CMK (cell line): ENCODE results near the gene ANKRD66.
"Not testable (repeated sequence)": the region's sequence is repeated elsewhere in the genome, so short reads cannot be mapped to it uniquely, and the experiment has no call there.

Experiments used
- DNase-seq: peaks from one replicate; pipeline ENCODE4 v3.0.0-alpha.2; 2010; ENCODE audit warnings: low read depth

ANKRD66 gene

DNA sequence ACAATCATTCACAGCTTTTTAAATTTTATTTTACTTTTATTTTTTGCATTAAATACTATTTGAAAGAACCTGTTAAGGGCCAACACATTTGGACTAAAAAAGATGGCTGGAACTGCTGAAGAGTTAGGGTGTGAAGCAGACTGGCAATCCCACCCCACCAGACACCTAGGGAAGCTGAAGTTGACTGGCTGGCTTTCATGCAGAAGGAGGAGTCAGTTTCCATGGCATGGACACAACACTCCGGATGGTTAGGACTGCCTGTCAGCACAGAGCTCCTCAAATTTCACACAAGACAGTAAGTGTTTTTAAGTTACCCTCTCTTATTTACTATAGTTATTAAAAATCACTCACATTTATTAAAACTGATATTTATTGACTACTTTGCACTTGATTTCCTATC, at the start of gene ANKRD66:
Gene ANKRD66 (plus strand): TSS at position 238 of the 400 bp plus-strand sequence. CDS start 5,016 bp downstream, outside the sequence.
- DNase-seq: no peak

GRCh38 chr6:46699970-46700369, 46.8 kb upstream of the ANKRD66 start:
- DNase-seq: no peak

DNA sequence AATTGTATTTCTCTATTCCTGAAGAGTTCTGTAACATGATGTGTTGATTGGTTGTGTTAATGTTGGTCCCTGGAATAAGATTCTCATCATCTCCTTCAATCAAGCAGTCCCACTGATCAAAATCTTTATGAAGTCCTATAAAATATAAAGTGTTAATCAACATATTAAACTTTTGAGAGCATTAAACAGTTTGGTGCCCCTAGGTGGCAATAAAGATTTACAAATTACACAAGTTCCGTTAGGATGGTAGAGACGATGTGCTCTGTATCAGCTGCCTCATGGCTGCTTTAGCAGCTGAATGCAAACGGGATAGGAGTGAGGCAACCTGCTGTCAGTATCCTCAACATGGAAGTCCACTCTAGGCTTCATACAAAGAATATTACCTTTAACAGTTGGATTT, 42.2 kb upstream of the ANKRD66 start:
- no peak for DNase-seq

GRCh38 chr6:46706464-46706863, 40.3 kb upstream of the ANKRD66 start:
- no peak for DNase-seq

DNA sequence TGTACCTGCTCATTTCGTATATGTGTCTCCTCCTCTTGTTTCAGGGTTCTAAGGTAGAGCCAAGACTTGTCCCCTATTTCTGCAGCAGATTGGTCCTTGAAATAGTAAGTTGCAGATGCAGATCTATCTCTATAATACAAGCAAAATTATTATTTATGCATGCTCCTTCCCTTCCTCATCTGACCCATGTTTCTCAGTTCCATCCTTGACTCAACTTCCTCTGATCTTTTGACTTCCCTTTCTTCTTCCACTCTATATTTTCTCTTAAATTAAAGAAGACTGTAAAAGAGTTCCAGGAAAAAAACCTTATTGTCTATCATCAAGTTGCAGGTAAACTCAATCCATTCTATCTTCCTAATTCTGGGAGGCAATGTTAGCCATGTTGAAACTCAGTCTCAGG, 35.2 kb upstream of the ANKRD66 start:
- no peak for DNase-seq

DNA sequence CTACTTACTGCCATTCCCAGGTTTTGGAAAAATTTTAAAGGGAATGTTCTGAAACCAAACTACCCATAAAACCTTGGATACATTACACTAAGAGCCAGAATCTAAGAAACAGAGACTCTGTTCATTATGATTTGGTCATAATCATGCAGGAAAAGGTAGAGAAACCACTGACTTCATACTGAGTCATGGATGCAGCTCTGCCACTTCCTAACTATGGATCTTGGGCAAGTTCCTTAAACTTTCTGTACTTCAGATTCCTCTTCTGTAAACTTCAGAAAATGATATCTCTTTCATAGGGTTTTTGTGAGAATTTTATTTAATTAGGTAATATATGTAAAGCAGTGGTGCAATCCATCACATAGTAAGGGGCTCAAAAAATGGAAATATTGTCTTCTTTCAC, 31.6 kb upstream of the ANKRD66 start:
- DNase-seq: no peak

- no peak for DNase-seq
These were observed 27.6 kb upstream of the ANKRD66 start for GRCh38 chr6:46719099-46719498.

GRCh38 chr6:46720401-46720800, 26.3 kb upstream of the ANKRD66 start:
- DNase-seq: no peak

- no peak for DNase-seq
These were observed 16.9 kb upstream of the ANKRD66 start for GRCh38 chr6:46729787-46730326.

DNA sequence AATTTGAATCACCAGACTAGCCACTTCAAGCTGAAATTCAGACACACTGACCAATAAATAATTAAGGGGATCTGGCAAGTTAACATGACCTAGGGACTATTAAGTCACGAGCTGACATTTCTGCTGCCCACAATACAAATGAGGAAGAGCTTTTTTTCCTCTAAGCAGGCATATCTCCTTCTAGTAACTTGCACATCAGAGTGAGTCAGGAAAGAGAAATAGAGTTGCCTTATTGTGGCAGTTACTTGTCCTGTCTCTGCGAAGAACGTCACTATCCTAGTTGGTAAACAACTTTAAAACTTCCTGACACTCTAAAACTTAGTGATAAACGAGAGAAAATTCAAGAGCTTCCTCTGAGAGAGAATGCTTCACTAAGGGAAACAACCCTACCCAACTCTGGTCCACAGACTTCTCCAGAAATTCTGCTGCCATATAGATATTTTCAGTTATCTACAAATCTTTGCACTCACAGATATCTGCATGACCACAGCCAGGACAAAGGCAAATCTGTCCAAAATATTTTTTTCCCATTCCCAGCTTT, 15.7 kb upstream of the ANKRD66 start:
- DNase-seq: no peak

DNA sequence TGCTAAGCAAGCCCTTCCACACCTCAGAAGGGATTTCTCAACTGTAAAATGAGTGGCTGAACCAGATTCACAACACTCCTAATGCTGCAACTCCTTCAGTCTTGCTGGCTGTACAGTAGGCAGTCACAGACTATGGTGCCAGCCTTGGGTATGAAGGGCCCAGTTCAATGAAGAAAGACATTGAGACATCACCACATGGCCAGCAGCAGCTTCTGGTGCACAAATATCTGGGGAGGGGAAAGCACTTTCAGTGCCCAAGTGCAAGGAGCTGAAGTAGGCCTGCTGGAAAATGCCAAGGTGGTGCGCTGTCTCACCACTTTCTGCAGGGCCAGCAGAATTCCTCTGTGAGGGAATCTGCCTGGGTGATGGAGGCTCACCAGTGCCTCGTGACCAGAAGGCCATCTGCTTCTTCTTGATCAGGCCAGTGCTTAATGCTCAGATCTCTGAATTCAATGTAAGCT, 13.4 kb upstream of the ANKRD66 start:
- DNase-seq: no peak

DNA sequence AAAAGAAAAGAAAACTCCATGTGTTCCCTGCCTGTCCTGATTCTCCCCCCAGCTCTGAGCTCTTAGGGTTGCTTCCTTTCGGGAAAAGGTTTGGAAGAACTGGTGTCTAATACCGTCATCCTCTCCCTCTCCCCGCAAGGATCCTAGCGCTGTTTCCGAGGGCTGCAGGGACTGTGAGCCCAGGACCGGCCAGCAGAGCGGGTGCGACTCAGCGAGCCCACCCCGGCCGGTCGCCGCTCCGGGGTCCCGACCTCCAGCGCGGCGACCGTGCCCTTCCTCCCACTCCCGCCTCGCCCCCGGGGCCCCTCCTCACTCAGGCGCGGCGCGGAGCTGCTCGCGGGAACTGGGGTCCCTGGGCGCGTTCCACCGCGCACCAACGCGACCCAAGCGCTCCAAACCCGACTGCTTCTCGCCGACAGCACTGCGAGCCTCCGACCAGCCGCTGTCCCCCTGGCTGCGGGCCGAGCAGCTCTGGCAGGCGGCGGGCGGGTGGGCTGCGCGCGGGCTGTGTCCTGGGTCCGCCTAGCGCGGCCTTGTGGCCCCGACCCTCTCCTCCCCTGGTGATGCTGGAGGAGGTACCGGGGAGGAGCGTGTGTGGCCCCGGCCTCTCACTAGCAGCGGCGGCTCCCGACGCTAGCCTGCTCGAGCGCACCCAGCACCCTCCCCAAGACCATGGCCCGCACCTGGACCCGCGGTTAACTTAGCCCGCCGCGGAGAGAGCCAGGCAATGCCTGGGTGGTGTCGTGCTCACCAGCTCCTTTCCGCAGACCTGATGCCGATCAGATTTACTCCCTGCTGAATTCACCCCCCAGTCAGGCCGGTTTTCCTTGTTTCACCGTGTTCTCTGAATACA, 11.6 kb upstream of the ANKRD66 start, which contains the start of gene PLA2G7:
Gene PLA2G7 (minus strand): TSS at position 509 of the 853 bp plus-strand sequence. CDS start 12,484 bp downstream, outside the sequence.
- no peak for DNase-seq

DNA sequence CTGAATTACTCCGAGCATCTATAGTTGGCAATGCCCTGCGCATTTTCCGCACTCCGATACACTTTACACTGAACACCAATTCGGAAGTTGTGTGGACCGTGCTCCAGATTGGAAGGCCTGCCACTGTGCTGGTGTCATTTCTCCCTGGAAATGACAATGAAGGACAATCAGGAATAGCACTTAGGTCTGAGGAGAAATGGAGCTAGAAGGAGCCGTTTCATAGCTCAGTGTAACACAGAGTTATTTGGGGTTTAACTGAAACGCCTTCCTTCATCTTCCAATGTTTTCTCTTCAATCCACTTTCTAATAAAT, 11.1 kb upstream of the ANKRD66 start:
- no peak for DNase-seq

DNA sequence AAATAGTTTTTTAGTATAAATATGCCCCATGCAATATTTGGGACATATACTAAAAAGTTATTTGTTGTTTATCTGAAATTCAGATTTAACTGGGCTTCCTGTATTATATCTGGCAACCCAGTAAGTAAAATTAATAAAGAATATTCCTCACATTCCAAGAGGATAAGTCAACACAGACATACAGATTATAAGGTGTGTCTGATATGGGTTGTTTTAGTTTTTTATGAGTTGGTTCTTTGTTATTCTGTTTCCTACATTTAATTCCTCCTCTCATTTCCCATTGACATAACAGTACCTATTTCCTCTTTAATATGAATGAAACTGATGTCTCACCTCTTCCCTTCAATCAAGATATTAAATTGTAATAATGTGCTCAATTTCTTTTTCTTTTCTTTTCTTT, 9.8 kb upstream of the ANKRD66 start:
- no peak for DNase-seq

GRCh38 chr6:46741482-46741881, 5.3 kb upstream of the ANKRD66 start:
- no peak for DNase-seq

DNA sequence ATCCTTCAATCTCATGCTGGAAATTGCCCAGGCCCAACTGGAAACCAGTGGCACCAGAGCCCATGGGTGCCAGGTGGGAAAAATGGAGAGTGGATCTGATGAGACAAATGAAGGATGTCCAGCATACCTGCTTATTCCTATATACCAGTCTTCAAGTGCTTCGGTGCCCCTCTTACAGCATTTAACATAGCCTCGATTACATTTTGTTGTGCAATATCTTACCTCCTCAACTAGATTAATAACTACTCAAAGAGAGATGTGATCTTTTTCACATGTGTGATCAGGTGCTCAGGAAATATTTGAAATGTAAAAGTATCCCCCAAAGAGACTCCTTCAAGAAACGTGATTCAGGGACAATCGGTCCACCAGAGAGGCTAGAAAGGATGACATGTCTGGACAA, 4.8 kb upstream of the ANKRD66 start:
- no peak for DNase-seq

DNA sequence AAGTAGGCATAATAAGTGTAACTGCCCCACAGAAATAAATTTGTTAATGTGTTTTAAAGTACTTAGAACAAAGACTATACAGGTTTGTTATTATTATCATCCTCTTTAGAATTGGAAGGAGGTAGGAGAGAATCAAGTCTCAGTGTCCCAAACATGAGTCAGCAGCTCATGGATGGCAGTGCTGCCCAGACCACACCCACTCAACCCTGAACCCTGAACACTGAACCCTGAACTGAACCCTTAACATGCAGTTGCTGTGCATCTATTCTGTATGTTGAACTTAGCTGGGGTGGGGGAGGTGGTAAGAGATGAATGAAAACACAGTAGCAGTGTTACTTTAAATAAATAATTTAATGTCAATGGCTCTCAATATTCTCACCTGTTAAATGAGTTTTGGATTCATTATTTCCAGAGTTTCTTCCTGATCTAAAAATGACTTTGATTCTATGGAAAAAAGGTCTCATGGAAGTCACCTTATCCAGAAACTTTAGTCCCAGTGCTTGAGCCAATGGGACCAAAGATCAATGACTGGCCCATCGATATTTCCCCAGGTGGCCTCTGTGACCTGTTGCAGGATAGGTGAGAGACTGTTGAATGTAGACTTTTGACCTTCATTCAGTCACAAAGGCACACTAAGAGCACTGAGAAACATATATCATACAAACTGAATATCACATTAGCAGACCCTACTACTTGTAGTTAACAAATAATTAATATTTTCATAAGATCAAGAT, 3.1 kb upstream of the ANKRD66 start:
- DNase-seq: no peak

DNA sequence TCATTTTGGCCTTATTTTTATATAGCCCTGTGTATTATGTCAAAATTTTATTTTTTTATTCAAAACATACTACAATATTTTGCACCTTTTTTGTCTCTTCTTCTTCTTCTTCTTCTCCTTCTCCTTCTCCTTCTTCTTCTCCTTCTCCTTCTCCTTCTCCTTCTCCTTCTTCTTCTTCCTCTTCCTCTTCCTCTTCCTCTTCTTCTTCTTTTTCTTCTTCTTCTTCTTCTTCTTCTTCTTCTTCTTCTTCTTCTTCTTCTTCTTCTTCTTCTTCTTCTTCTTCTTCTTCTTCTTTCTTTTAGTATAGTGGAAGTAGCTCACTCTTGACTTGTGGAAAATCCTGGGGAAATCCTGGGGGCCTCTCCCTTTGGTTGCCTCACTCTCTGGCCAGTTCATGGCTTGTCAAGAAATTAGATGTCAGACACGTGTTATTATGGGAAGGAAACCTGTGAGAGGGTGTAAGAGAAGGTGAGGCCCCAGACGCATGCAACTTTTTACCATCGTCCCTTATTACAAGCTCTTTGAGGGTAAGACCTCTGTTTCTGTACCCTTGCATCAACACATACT, 2.5 kb upstream of the ANKRD66 start:
- not testable (repeated sequence) for DNase-seq

DNA sequence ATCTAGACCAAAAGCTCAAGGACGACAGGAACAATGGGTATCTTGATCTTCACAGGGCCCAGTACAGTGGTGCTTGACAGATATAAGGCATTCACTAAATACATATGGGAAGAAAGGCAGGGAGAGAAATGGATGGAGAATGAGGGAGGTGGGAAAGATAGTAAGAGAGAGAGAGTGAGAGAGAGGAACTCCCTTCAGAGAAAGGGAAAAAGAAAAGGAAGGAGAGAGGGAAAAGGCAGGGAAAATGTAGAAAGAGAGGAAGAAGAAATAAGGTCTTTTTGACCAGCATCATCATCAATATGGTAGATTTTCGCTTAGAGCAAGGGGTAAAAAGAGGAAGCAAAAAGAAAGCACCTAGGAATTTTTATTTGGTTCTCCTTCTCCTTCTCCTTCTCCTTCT, 760 bp upstream of the ANKRD66 start:
- no peak for DNase-seq

GRCh38 chr6:46748940-46749503, 2.3 kb downstream of the ANKRD66 start:
- no peak for DNase-seq

DNA sequence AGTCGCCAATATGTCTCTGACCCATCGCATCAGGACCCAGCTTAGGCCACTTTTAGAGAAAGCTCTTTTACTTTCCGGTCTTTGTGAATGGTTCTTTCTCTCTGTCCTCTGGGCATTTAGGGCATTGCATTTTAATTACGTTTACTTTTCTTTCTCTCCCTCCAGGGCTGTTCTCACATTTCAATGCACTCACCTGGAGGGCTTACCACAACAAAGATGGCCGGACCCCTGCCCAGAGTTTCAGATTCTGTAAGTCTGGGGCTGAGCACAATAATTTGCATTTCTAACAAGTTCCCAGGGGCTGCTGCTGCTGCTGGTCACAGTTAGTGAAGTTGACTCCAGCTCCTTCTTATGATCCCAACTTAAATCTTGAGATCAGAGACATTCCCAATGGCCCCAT, 3.0 kb downstream of the ANKRD66 start:
- DNase-seq: no peak

DNA sequence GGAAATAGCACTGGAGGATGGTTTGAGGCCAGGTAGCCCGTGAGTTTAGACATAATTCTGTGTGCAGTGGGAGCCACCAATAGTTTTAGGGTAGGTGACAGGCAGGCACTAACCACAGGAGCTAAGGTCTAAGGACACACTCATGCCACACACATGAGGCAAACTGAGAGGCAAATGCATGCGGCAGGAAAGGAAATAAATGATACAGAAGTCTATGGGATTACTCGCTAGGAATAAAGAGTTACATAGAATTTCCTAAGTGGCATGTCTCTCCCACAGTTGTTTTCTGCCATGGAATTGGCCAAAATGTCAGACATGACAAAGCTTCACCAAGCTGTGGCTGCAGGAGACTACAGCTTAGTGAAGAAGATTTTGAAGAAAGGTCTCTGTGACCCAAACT, 4.9 kb downstream of the ANKRD66 start:
- DNase-seq: no peak
